WTC11 (cell line): ENCODE data around the gene CBX1. TPM values are rescaled to one million over a fixed set of nuclear protein-coding genes. Genes with fewer than 3 reads are reported as not detected.

ENCODE experiments used
- ATAC-seq: fragments of 200-7000 bp; cut with Tn5 transposase; 2 replicates; pipeline ENCODE4 v1.10.0; 2021; ENCODE audit warnings: mild to moderate bottlenecking, moderate library complexity
- Bru-seq: library from RNA; stranded (reverse); fragments of 400-500 nt; gene quantifications from one replicate; lab custom pipeline; 2021; lab: Mats Ljungman, UMichigan
- CTCF ChIA-PET: fragments of 300-600 bp; sonication (Branson Sonifier 250); formaldehyde crosslinking; loops from one replicate; lab custom pipeline; 2021; ENCODE audit warnings: antibody characterized with exemption; lab: Charles Lee
- POLR2A ChIA-PET: fragments of 350-600 bp; sonication (Branson Sonifier 250); formaldehyde crosslinking; loops from one replicate; lab custom pipeline; 2021; ENCODE audit warnings: antibody characterized with exemption; lab: Charles Lee
- DNase-seq: peaks from one replicate; pipeline ENCODE4 v3.0.0; 2021; ENCODE audit warnings: low spot score
- H3K27ac Mint-ChIP-seq: 2 replicates; pipeline ENCODE4 v1.8.0; 2021; ENCODE audit warnings: mixed read lengths
- H3K27me3 Mint-ChIP-seq: 2 replicates; pipeline ENCODE4 v1.8.0; 2021; ENCODE audit warnings: low read depth, mild to moderate bottlenecking, moderate library complexity, mixed read lengths
- H3K36me3 Mint-ChIP-seq: 2 replicates; pipeline ENCODE4 v1.8.0; 2021; ENCODE audit warnings: mixed read lengths
- H3K4me1 Mint-ChIP-seq: 2 replicates; pipeline ENCODE4 v1.8.0; 2022; ENCODE audit warnings: mixed read lengths
- H3K4me3 Mint-ChIP-seq: 2 replicates; pipeline ENCODE4 v1.8.0; 2021; ENCODE audit warnings: mild to moderate bottlenecking, moderate library complexity, mixed read lengths
- H3K9me3 Mint-ChIP-seq: 2 replicates; pipeline ENCODE4 v1.8.0; 2021; ENCODE audit warnings: mixed read lengths
- ATF1 ChIP-seq: sonication (generic); formaldehyde crosslinking; IDR thresholded peaks from 2 replicates; pipeline ENCODE4 v1.8.1; 2023; ENCODE audit warnings: mild to moderate bottlenecking, moderate library complexity, missing genetic modification reagents
- ATF6 ChIP-seq: sonication (generic); formaldehyde crosslinking; IDR thresholded peaks from 2 replicates; pipeline ENCODE4 v1.8.1; 2023; ENCODE audit warnings: mild to moderate bottlenecking, missing genetic modification reagents
- GABPB1 ChIP-seq: sonication (generic); formaldehyde crosslinking; IDR thresholded peaks from 2 replicates; pipeline ENCODE4 v1.8.1; 2023; ENCODE audit warnings: mild to moderate bottlenecking, missing genetic modification reagents
- HMGA2 ChIP-seq: fragments of 250-450 bp; sonication (Bioruptor Pico); IDR thresholded peaks from 2 replicates; pipeline ENCODE4 v1.4.0; 2021; ENCODE audit warnings: mild to moderate bottlenecking, moderate library complexity
- IRF1 ChIP-seq: sonication (generic); formaldehyde crosslinking; IDR thresholded peaks from 2 replicates; pipeline ENCODE4 v1.8.0; 2023; ENCODE audit warnings: missing genetic modification reagents
- JUN ChIP-seq: sonication (generic); formaldehyde crosslinking; IDR thresholded peaks from 2 replicates; pipeline ENCODE4 v1.8.0; 2023; ENCODE audit warnings: mild to moderate bottlenecking, missing genetic modification reagents
- MLX ChIP-seq: sonication (generic); formaldehyde crosslinking; IDR thresholded peaks from 2 replicates; pipeline ENCODE4 v1.8.1; 2023; ENCODE audit warnings: mild to moderate bottlenecking, missing genetic modification reagents, moderate library complexity
- PRDM15 ChIP-seq: sonication (generic); formaldehyde crosslinking; IDR thresholded peaks from 2 replicates; pipeline ENCODE4 v1.8.0; 2022; ENCODE audit warnings: missing genetic modification reagents
- RELA ChIP-seq: sonication (generic); formaldehyde crosslinking; IDR thresholded peaks from 2 replicates; pipeline ENCODE4 v1.8.1; 2022; ENCODE audit warnings: missing genetic modification reagents, mild to moderate bottlenecking, borderline replicate concordance
- SMAD3 ChIP-seq: sonication (generic); formaldehyde crosslinking; IDR thresholded peaks from 2 replicates; pipeline ENCODE4 v1.8.0; 2022; ENCODE audit warnings: missing genetic modification reagents, mild to moderate bottlenecking, borderline replicate concordance
- SOX15 ChIP-seq: fragments of 250-450 bp; sonication (Bioruptor Pico); IDR thresholded peaks from 2 replicates; pipeline ENCODE4 v1.9.0; 2021; ENCODE audit warnings: mild to moderate bottlenecking
- USF2 ChIP-seq: sonication (generic); formaldehyde crosslinking; IDR thresholded peaks from 2 replicates; pipeline ENCODE4 v1.8.1; 2023; ENCODE audit warnings: mild to moderate bottlenecking, missing genetic modification reagents, moderate library complexity
- ZBTB21 ChIP-seq: sonication (generic); formaldehyde crosslinking; IDR thresholded peaks from 2 replicates; pipeline ENCODE4 v1.8.1; 2023; ENCODE audit warnings: mild to moderate bottlenecking, missing genetic modification reagents, borderline replicate concordance
- ZNF138 ChIP-seq: sonication (generic); formaldehyde crosslinking; conservative IDR thresholded peaks from 2 replicates; pipeline ENCODE4 v1.8.1; 2022; ENCODE audit warnings: mild to moderate bottlenecking, moderate library complexity, missing genetic modification reagents
- ZNF232 ChIP-seq: sonication (generic); formaldehyde crosslinking; IDR thresholded peaks from 2 replicates; pipeline ENCODE4 v1.8.0; 2022; ENCODE audit warnings: mild to moderate bottlenecking, missing genetic modification reagents
- ZNF317 ChIP-seq: sonication (generic); formaldehyde crosslinking; IDR thresholded peaks from 2 replicates; pipeline ENCODE4 v1.8.1; 2023; ENCODE audit warnings: low read depth, mild to moderate bottlenecking, moderate library complexity, missing genetic modification reagents, borderline replicate concordance
- ZNF423 ChIP-seq: fragments of 250-450 bp; sonication (Bioruptor Pico); IDR thresholded peaks from 2 replicates; pipeline ENCODE4 v2.1.2; 2022; ENCODE audit warnings: mild to moderate bottlenecking, moderate library complexity
- long read RNA-seq, 3 experiments: library from RNA in 1 of 3; library from capped mRNA in 1 of 3; library from polyadenylated mRNA in 1 of 3; unstranded in 2 of 3; stranded (forward) in 1 of 3; transcript quantifications; one replicate each; pipeline ENCODE4 v2.0.0, GENCODE V29; 2021
- total RNA-seq: library from RNA; stranded (reverse); gene quantifications from 3 replicates; pipeline ENCODE4 v1.2.3, GENCODE V29; 2021
- TF ChIP-seq, protein P1 (sequence below): fragments of 250-450 bp; sonication (Bioruptor Pico); conservative IDR thresholded peaks from 2 replicates; pipeline ENCODE4 v1.9.0; 2021; ENCODE audit warnings: mild to moderate bottlenecking
- TF ChIP-seq, protein P2 (sequence below): sonication (generic); formaldehyde crosslinking; IDR thresholded peaks from 2 replicates; pipeline ENCODE4 v1.8.0; 2022; ENCODE audit warnings: mild to moderate bottlenecking, missing genetic modification reagents
- TF ChIP-seq, protein P3 (sequence below): sonication (generic); formaldehyde crosslinking; conservative IDR thresholded peaks from 2 replicates; pipeline ENCODE4 v1.8.1; 2023; ENCODE audit warnings: mild to moderate bottlenecking, low read depth, missing genetic modification reagents, moderate library complexity

Gene CBX1
- total RNA-seq (162 to 167 TPM (median 165 TPM) in 3 replicates), Bru-seq, nascent RNA (percentile 83 among the genes with signal in this experiment)
- long read RNA-seq, experiment 1, transcript CBX1-201 (5 exons, 2,232 nt) = major isoform, 303 of 390 reads
- long read RNA-seq, experiment 1, partial matches to known transcripts = 26 of 390 reads
- long read RNA-seq, experiment 1, other reads (novel, unspliced or antisense) = 58 of 390 reads
- long read RNA-seq, experiment 2, transcript CBX1-201 (5 exons, 2,232 nt) = major isoform, 161 of 282 reads
- long read RNA-seq, experiment 2, partial matches to known transcripts = 104 of 282 reads
- long read RNA-seq, experiment 2, other reads (novel, unspliced or antisense) = 14 of 282 reads
- long read RNA-seq, experiment 3, transcript CBX1-201 (5 exons, 2,232 nt) = major isoform, 84 of 108 reads
- long read RNA-seq, experiment 3, partial matches to known transcripts = 5 of 108 reads
- long read RNA-seq, experiment 3, other reads (novel, unspliced or antisense) = 18 of 108 reads

DNA sequence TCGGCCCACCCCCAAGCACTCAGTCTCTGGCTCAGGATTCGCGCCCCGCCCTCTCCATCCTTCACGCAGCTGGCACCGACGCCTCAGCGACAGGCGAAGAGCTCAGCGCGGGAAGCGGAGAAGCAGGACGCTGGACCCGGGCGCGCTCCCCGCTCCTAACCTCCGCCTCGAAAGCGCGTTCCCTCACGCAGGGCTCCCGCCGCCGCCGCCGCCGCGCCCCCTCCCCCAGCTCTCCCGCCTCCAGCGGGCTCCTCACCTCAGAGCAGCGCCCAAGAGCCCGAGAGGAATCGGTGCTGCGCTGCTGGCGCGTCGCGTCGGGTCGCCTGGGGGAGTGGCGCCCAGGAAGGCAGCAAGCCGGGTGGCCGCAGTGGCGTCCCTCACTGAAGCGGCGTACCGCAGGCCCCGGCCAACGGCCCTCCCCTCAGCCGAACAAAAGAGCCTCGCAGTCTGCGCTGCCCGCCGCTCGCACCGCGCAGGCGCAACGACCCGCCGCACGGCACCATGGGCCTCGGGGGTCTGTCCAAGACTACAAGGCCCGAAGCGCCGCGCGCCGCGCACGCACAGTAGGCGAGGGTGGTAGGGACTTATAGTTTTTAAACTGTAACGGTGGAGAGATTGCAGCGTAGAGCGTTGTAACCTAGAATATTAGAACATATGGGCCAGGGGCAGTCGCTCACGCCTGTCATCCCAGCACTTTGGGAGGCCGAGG is at the start of gene CBX1:
CBX1 (minus strand) TSS at position 467 of the 709 bp plus-strand sequence. CDS start 24,474 bp downstream, outside the sequence.
- Mint-ChIP-seq H3K4me3 (peak within 1 kb of the TSS; percentile 87), H3K27ac (peak within 1 kb of the TSS; percentile 97), H3K4me1 (peaks cover 11% of the 10 kb centered on the region), H3K36me3 (no peaks in the 10 kb centered on the region), H3K9me3 (peaks cover 10% of the 10 kb centered on the region), H3K27me3 (peaks cover 5% of the 10 kb centered on the region; the same call in 1 of the 2 replicates)
- ChIA-PET POLR2A (interaction anchor here (0.7 to 1.5 kb wide), 8 partner anchors 17 to 52 kb away, joined by 3 to 8 read pairs (median 4); no protein-coding TSS in a partner anchor), CTCF (interaction anchor here (0.5 to 3.3 kb wide), 13 partner anchors 21 to 307 kb away, joined by 3 to 19 read pairs (median 3); no protein-coding TSS in a partner anchor)
- ATAC-seq (peak; percentile 90), DNase-seq (peak; percentile 97)
- no peak for TF ChIP-seq PRDM15
- TF ChIP-seq HMGA2 (CRISPR knock-in tag) = no peak
- TF ChIP-seq, protein P1, sequence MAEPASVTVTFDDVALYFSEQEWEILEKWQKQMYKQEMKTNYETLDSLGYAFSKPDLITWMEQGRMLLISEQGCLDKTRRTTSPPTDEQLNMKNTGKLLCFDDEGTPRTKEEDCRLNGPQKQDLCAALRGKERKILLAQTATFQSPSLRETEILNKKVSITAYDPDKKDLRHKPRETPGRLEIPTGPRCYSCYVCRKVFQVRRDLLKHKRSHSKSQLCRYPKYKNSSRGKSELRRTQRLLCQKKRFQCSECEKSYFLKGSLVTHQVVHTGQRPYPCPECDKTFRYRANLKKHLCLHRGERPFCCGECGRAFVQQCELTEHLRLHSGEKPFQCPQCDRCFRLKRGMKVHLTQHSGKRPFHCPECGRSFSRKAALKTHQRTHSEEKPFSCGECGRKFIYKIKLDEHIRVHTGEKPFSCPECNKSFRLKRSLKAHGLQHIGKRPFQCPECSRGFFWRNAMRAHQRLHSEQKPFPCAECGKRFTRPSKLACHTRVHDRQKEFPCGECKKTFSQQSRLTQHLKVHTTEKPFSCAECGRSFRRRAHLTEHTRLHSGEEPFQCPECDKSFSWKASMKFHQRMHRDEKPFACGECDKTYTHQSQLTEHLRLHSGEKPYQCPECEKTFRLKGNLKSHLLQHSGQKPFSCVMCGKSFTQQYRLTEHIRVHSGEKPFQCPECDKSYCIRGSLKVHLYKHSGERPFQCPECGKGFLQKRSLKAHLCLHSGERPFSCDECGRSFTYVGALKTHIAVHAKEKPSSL = no peak
- TF ChIP-seq SMAD3 (CRISPR knock-in tag) = no peak
- TF ChIP-seq JUN (CRISPR knock-in tag) = peak; percentile 54; the same call in 1 of the 2 replicates
- TF ChIP-seq RELA = no peak
- peak; percentile 49; the same call in 1 of the 2 replicates for TF ChIP-seq ZNF423 (CRISPR knock-in tag)
- TF ChIP-seq, protein P2, sequence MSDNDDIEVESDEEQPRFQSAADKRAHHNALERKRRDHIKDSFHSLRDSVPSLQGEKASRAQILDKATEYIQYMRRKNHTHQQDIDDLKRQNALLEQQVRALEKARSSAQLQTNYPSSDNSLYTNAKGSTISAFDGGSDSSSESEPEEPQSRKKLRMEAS (CRISPR knock-in tag) = peak; percentile 86
- no peak for TF ChIP-seq ZNF138 (CRISPR knock-in tag)
- TF ChIP-seq ATF1 (CRISPR knock-in tag) = no peak
- TF ChIP-seq, protein P3, sequence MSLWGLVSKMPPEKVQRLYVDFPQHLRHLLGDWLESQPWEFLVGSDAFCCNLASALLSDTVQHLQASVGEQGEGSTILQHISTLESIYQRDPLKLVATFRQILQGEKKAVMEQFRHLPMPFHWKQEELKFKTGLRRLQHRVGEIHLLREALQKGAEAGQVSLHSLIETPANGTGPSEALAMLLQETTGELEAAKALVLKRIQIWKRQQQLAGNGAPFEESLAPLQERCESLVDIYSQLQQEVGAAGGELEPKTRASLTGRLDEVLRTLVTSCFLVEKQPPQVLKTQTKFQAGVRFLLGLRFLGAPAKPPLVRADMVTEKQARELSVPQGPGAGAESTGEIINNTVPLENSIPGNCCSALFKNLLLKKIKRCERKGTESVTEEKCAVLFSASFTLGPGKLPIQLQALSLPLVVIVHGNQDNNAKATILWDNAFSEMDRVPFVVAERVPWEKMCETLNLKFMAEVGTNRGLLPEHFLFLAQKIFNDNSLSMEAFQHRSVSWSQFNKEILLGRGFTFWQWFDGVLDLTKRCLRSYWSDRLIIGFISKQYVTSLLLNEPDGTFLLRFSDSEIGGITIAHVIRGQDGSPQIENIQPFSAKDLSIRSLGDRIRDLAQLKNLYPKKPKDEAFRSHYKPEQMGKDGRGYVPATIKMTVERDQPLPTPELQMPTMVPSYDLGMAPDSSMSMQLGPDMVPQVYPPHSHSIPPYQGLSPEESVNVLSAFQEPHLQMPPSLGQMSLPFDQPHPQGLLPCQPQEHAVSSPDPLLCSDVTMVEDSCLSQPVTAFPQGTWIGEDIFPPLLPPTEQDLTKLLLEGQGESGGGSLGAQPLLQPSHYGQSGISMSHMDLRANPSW (CRISPR knock-in tag) = no peak
- no peak for TF ChIP-seq SOX15 (CRISPR knock-in tag)
- 0 out of 2 replicates have a peak, but pooled peaks have one; percentile 17 for TF ChIP-seq ZNF317 (CRISPR knock-in tag)
- TF ChIP-seq MLX = no peak
- no peak for TF ChIP-seq USF2 (CRISPR knock-in tag)
- TF ChIP-seq ZBTB21 (CRISPR knock-in tag) = no peak
- TF ChIP-seq GABPB1 (CRISPR knock-in tag) = peak; percentile 41
- no peak for TF ChIP-seq ATF6 (CRISPR knock-in tag)
- TF ChIP-seq ZNF232 = no peak; the same call in 1 of the 2 replicates
- TF ChIP-seq IRF1 (CRISPR knock-in tag) = no peak
